ENCODE measurements around the gene RNMT.

DNA sequence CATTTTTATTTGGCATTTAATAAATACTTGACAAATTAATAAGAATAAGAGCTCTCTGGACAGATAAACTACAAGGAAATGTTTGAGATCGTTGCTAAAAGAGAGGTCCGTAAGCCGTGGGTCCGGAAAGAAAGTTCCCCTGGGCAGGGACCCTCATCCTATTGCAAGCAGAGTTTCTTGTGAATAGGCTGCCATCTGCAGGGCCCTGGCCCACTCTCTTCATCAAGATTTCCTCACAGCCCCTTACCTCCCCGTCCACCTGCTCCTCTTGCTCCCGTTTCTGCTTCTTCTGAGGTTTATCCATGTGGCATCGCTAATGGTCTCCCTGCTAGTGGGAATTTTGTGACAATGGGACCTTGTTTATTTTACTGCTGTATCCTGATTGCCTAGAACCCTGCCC, 67.3 kb downstream of the RNMT start:
- TF ChIP-seq, protein P1, sequence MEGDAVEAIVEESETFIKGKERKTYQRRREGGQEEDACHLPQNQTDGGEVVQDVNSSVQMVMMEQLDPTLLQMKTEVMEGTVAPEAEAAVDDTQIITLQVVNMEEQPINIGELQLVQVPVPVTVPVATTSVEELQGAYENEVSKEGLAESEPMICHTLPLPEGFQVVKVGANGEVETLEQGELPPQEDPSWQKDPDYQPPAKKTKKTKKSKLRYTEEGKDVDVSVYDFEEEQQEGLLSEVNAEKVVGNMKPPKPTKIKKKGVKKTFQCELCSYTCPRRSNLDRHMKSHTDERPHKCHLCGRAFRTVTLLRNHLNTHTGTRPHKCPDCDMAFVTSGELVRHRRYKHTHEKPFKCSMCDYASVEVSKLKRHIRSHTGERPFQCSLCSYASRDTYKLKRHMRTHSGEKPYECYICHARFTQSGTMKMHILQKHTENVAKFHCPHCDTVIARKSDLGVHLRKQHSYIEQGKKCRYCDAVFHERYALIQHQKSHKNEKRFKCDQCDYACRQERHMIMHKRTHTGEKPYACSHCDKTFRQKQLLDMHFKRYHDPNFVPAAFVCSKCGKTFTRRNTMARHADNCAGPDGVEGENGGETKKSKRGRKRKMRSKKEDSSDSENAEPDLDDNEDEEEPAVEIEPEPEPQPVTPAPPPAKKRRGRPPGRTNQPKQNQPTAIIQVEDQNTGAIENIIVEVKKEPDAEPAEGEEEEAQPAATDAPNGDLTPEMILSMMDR (IDR thresholded peaks at IDR 0.05; ENCODE audit: insufficient read depth, low read length, poor library complexity, severe bottlenecking) = no peak
- TF ChIP-seq EZH2phosphoT487 (conservative IDR thresholded peaks at IDR 0.05; ENCODE audit: low read length) = no peak
